ENCODE measurements around the gene ADSS1. TPM values are rescaled to one million over a fixed set of nuclear protein-coding genes. Genes with fewer than 3 reads are reported as not detected.

ADSS1 gene
- total RNA-seq, 1 experiment from 2014 or later = 9.9 TPM

DNA sequence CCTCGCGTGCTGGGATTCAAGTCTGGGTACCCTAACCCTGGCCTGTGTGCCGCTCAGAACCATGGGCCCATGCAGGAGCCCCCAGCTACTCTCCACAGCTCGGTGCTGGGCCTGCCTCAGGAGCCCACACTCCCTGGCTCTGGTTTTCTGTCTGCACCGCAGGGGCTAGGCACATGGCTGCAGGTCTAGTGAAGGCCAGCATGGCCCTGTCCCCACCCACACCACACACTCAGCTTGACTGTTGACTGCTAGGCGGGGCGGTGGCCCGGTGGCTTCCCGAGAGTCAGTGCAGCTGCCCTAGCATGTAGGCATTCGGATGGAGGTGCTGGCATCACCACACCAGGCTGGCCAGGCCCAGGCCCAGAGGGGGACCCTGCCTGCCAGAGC, 26.7 kb upstream of the ADSS1 start:
- no peak overlapping the region for H3K4me2 ChIP-seq (ENCODE audit: low read length)
- intact Hi-C loops (cut with micrococcal nuclease) = no loop called here
- H3K4me3 ChIP-seq (replicated peaks in 1 of 2; ENCODE audit: low read depth in 1 of 2, low read length in 2 of 2) = no peak overlapping the region
- peaks cover 84% of the 10 kb centered on the region for H3K79me2 ChIP-seq (ENCODE audit: insufficient read depth, low read length)
- ChIA-PET CTCF (no interaction called here), RAD21 (ENCODE audit: low non-redundant PET in 1 of 2, low total read pairs in 2 of 2, uncharacterized antibody in 2 of 2, unreplicated experiment in 2 of 2) (no interaction called here), POLR2A (no interaction called here)
- H3K9ac ChIP-seq (ENCODE audit: low read length) = no peak overlapping the region
- no peak overlapping the region for H2AFZ ChIP-seq (ENCODE audit: low read depth, low read length, poor library complexity, severe bottlenecking)
- no peaks in the 10 kb centered on the region for H3K9me3 ChIP-seq (ENCODE audit: control insufficient read depth in 1 of 2, insufficient read depth in 1 of 2, low read depth in 1 of 2, low read length in 2 of 2)
- H4K20me1 ChIP-seq (ENCODE audit: insufficient read depth) = no peaks in the 10 kb centered on the region
- no peaks in the 10 kb centered on the region for H3K27me3 ChIP-seq (ENCODE audit: insufficient read depth, low read length)
- TF ChIP-seq YY1 (IDR thresholded peaks at IDR 0.05; ENCODE audit: extremely low read depth, insufficient replicate concordance, low read depth, low read length) (no peak), CBX3 (IDR thresholded peaks at IDR 0.05; ENCODE audit: low read depth) (no peak)
- DNase-seq (ENCODE audit: low read depth, low spot score) (no peak), ATAC-seq (no peak)
- no TSS peak for BruUV-seq (replicated peaks)
- no peaks in the 10 kb centered on the region for H3K9me2 ChIP-seq (ENCODE audit: insufficient read depth)
- peak overlapping the region; percentile 50; the same call in 1 of the 2 replicates for H3K27ac ChIP-seq (ENCODE audit: low read depth, low read length)
- peaks cover 7 to 18% of the 10 kb centered on the region in 2 experiments; a peak in 3 of 4 replicates for H3K4me1 ChIP-seq (ENCODE audit: control insufficient read depth in 1 of 2, insufficient read depth in 2 of 2, low read length in 2 of 2)
- peaks cover 8 to 19% of the 10 kb centered on the region in 2 experiments; a peak in 3 of 4 replicates for H3K36me3 ChIP-seq (ENCODE audit: control insufficient read depth in 1 of 2, insufficient read depth in 2 of 2, low read length in 2 of 2)

DNA sequence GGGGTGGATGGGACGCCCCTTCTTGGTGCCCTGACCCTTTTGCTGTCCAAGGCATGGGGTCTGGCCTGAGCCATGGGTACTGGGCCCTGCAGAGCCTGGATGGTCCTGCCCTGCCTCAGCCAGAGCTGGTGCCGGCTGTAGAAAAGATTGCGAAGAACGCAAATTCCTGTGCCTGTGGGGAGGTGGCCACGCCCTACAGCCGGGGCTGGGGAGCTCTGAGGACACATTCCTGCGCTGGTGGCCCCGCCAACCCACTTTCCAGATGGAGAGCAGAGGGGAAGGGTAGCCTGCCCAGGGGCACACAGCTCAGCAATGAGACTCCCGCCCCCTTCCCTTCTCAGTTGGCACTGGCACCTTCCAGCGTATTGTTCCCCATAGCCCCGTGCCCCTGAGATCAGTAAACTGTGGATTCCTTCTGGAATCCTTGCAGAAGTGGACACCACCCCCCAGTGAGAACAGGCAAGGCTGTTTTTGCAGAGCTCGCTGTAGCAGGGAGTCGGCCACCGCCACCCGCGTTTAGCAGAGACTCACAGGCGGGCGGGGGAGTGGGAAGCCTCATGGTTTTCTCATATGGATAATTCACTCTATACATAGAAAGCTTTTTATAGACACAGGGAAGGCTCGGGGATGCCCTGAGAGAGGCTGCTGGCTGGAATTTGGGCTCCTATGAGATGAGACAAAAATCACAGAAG, 26.0 kb upstream of the ADSS1 start:
- no peaks in the 10 kb centered on the region for H3K9me2 ChIP-seq (ENCODE audit: insufficient read depth)
- no peak overlapping the region for H2AFZ ChIP-seq (ENCODE audit: low read depth, low read length, poor library complexity, severe bottlenecking)
- H4K20me1 ChIP-seq (ENCODE audit: insufficient read depth) = no peaks in the 10 kb centered on the region
- H3K27ac ChIP-seq (ENCODE audit: low read depth, low read length) = peak overlapping the region; percentile 50; the same call in 1 of the 2 replicates
- H3K4me2 ChIP-seq (ENCODE audit: low read length) = no peak overlapping the region
- H3K79me2 ChIP-seq (ENCODE audit: insufficient read depth, low read length) = peaks cover 76% of the 10 kb centered on the region
- intact Hi-C loops (cut with micrococcal nuclease) = no loop called here
- no peak for TF ChIP-seq FOSL1 (IDR thresholded peaks at IDR 0.05; ENCODE audit: low read depth)
- TF ChIP-seq, protein P1, sequence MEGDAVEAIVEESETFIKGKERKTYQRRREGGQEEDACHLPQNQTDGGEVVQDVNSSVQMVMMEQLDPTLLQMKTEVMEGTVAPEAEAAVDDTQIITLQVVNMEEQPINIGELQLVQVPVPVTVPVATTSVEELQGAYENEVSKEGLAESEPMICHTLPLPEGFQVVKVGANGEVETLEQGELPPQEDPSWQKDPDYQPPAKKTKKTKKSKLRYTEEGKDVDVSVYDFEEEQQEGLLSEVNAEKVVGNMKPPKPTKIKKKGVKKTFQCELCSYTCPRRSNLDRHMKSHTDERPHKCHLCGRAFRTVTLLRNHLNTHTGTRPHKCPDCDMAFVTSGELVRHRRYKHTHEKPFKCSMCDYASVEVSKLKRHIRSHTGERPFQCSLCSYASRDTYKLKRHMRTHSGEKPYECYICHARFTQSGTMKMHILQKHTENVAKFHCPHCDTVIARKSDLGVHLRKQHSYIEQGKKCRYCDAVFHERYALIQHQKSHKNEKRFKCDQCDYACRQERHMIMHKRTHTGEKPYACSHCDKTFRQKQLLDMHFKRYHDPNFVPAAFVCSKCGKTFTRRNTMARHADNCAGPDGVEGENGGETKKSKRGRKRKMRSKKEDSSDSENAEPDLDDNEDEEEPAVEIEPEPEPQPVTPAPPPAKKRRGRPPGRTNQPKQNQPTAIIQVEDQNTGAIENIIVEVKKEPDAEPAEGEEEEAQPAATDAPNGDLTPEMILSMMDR (IDR thresholded peaks at IDR 0.05 in 2 of 3, conservative IDR thresholded peaks at IDR 0.05 in 1 of 3; ENCODE audit: borderline replicate concordance in 1 of 3, insufficient read depth in 1 of 3, low read depth in 2 of 3, low read length in 2 of 3) = no peak
- TF ChIP-seq, protein P2, sequence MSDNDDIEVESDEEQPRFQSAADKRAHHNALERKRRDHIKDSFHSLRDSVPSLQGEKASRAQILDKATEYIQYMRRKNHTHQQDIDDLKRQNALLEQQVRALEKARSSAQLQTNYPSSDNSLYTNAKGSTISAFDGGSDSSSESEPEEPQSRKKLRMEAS (IDR thresholded peaks at IDR 0.05) = no peak
- TF ChIP-seq CEBPB (IDR thresholded peaks at IDR 0.05; ENCODE audit: low read depth) = no peak
- TF ChIP-seq SP1 (IDR thresholded peaks at IDR 0.05; ENCODE audit: low read depth) = no peak
- no peak for TF ChIP-seq SRF (IDR thresholded peaks at IDR 0.05; ENCODE audit: low read depth)
- no peak for TF ChIP-seq EGR1 (IDR thresholded peaks at IDR 0.05; ENCODE audit: low read depth)
- TF ChIP-seq CBX3 (IDR thresholded peaks at IDR 0.05; ENCODE audit: low read depth) = no peak
- TF ChIP-seq ELF1 (IDR thresholded peaks at IDR 0.05; ENCODE audit: borderline replicate concordance, low read depth) = no peak
- TF ChIP-seq TCF7L2 (IDR thresholded peaks at IDR 0.05; ENCODE audit: borderline replicate concordance, extremely low read depth, insufficient read depth, insufficient read length) = no peak
- no peak for TF ChIP-seq YY1 (IDR thresholded peaks at IDR 0.05; ENCODE audit: extremely low read depth, insufficient replicate concordance, low read depth, low read length)
- TF ChIP-seq JUND (IDR thresholded peaks at IDR 0.05) = no peak
- TF ChIP-seq, protein P3, sequence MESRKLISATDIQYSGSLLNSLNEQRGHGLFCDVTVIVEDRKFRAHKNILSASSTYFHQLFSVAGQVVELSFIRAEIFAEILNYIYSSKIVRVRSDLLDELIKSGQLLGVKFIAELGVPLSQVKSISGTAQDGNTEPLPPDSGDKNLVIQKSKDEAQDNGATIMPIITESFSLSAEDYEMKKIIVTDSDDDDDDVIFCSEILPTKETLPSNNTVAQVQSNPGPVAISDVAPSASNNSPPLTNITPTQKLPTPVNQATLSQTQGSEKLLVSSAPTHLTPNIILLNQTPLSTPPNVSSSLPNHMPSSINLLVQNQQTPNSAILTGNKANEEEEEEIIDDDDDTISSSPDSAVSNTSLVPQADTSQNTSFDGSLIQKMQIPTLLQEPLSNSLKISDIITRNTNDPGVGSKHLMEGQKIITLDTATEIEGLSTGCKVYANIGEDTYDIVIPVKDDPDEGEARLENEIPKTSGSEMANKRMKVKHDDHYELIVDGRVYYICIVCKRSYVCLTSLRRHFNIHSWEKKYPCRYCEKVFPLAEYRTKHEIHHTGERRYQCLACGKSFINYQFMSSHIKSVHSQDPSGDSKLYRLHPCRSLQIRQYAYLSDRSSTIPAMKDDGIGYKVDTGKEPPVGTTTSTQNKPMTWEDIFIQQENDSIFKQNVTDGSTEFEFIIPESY (IDR thresholded peaks at IDR 0.05; ENCODE audit: extremely low read depth, insufficient replicate concordance, low read length) = no peak
- TF ChIP-seq RAD21 (IDR thresholded peaks at IDR 0.05; ENCODE audit: low read depth) = no peak
- no peaks in the 10 kb centered on the region for H3K9me3 ChIP-seq (ENCODE audit: control insufficient read depth in 1 of 2, insufficient read depth in 1 of 2, low read depth in 1 of 2, low read length in 2 of 2)
- ChIA-PET CTCF (no interaction called here), POLR2A (no interaction called here), RAD21 (ENCODE audit: low non-redundant PET in 1 of 2, low total read pairs in 2 of 2, uncharacterized antibody in 2 of 2, unreplicated experiment in 2 of 2) (no interaction called here)
- DNase-seq (ENCODE audit: low read depth, low spot score) = no peak
- no peak for ATAC-seq
- H3K4me3 ChIP-seq (replicated peaks in 1 of 2; ENCODE audit: low read depth in 1 of 2, low read length in 2 of 2) = no peak overlapping the region
- BruUV-seq (replicated peaks) = no TSS peak
- H3K36me3 ChIP-seq (ENCODE audit: control insufficient read depth in 1 of 2, insufficient read depth in 2 of 2, low read length in 2 of 2) = peaks cover 11 to 16% of the 10 kb centered on the region in 2 experiments; a peak in 3 of 4 replicates
- peaks cover 7 to 14% of the 10 kb centered on the region in 2 experiments; a peak in 3 of 4 replicates for H3K4me1 ChIP-seq (ENCODE audit: control insufficient read depth in 1 of 2, insufficient read depth in 2 of 2, low read length in 2 of 2)
- H3K27me3 ChIP-seq (ENCODE audit: insufficient read depth, low read length) = no peaks in the 10 kb centered on the region
- 0 out of 2 replicates have a peak overlapping the region, but pooled peaks have one; percentile 14 for H3K9ac ChIP-seq (ENCODE audit: low read length)
